ENCODE measurements around the gene GRK6. TPM values are rescaled to one million over a fixed set of nuclear protein-coding genes. Genes with fewer than 3 reads are reported as not detected.
"Not testable (repeated sequence)": the region's sequence is repeated elsewhere in the genome, so short reads cannot be mapped to it uniquely, and the experiment has no call there.

The GRK6 gene
- total RNA-seq, 2 experiments from 2014 or later: 186 to 192 TPM

GRCh38 chr5:177410575-177410974 is 15.9 kb upstream of the GRK6 start:
- no peak overlapping the region for H3K27ac ChIP-seq (ENCODE audit: low read depth in 1 of 2, low read length in 2 of 2)
- TF ChIP-seq CTCF (IDR thresholded peaks at IDR 0.05): no peak
- POLR2A ChIA-PET: interaction anchor here (0.7 to 11.0 kb wide), 2 partner anchors 27 to 39 kb away, joined by 3 to 435 read pairs; partner anchors contain the start of gene PRR7
- H3K4me1 ChIP-seq (ENCODE audit: insufficient read depth, low read length): peaks cover 47% of the 10 kb centered on the region
- intact Hi-C loops (cut with DNase I, micrococcal nuclease): loop anchor here in 1 of 2 experiments (1.0 kb wide), 1 partner anchor 11 kb away; no protein-coding TSS in a partner anchor
- DNase-seq (peak in 1 of 14 experiments; percentile 45), ATAC-seq (ENCODE audit: poor library complexity) (no peak)
- Mint-ChIP-seq H3K4me1 (ENCODE audit: low read depth) (peaks cover 38% of the 10 kb centered on the region), H3K27me3 (no peaks in the 10 kb centered on the region), H3K4me3 (no peak overlapping the region), H3K9me3 (no peaks in the 10 kb centered on the region), H3K36me3 (ENCODE audit: low read depth) (no peaks in the 10 kb centered on the region), H3K27ac (no peak overlapping the region)
- H3K4me3 ChIP-seq (ENCODE audit: low read length): no peak overlapping the region
- no peaks in the 10 kb centered on the region for H3K9me3 ChIP-seq (ENCODE audit: control insufficient read depth in 1 of 2, insufficient read depth in 1 of 2, low read length in 2 of 2)
- H3K27me3 ChIP-seq (ENCODE audit: control insufficient read depth in 1 of 2, insufficient read depth in 2 of 2, low read length in 2 of 2): no peaks in the 10 kb centered on the region
- H3K36me3 ChIP-seq (ENCODE audit: insufficient read depth, low read length): no peaks in the 10 kb centered on the region
- CTCF ChIA-PET: no interaction called here

GRCh38 chr5:177412603-177413233 is 13.8 kb upstream of the GRK6 start:
- H3K9me3 ChIP-seq (ENCODE audit: control insufficient read depth in 1 of 2, insufficient read depth in 1 of 2, low read length in 2 of 2): no peaks in the 10 kb centered on the region
- H3K27ac ChIP-seq (ENCODE audit: low read depth in 1 of 2, low read length in 2 of 2): no peak overlapping the region
- ChIA-PET POLR2A (interaction anchor here (0.7 to 1.5 kb wide), 2 partner anchors 13 to 43 kb away, joined by 3 to 10 read pairs; partner anchors contain the start of gene GRK6), CTCF (interaction anchor here (1.6 to 4.8 kb wide), 3 partner anchors 9 to 44 kb away, joined by 3 to 27 read pairs (median 11); no protein-coding TSS in a partner anchor)
- H3K4me3 ChIP-seq (ENCODE audit: low read length): peak overlapping the region; percentile 28
- DNase-seq (peak in 3 of 14 experiments; percentile 73 to 85 (median 74)), ATAC-seq (ENCODE audit: poor library complexity) (peak; percentile 61)
- no peaks in the 10 kb centered on the region for H3K27me3 ChIP-seq (ENCODE audit: control insufficient read depth in 1 of 2, insufficient read depth in 2 of 2, low read length in 2 of 2)
- intact Hi-C loops (cut with DNase I, micrococcal nuclease): no loop called here
- H3K9me3 Mint-ChIP-seq: no peaks in the 10 kb centered on the region
- peak overlapping the region; percentile 48 for H3K4me3 Mint-ChIP-seq
- no peaks in the 10 kb centered on the region for H3K27me3 Mint-ChIP-seq
- H3K27ac Mint-ChIP-seq: peak overlapping the region; percentile 64
- no peaks in the 10 kb centered on the region for H3K36me3 ChIP-seq (ENCODE audit: insufficient read depth, low read length)
- peaks cover 45% of the 10 kb centered on the region for H3K4me1 Mint-ChIP-seq (ENCODE audit: low read depth)
- no peaks in the 10 kb centered on the region for H3K36me3 Mint-ChIP-seq (ENCODE audit: low read depth)
- peaks cover 51% of the 10 kb centered on the region for H3K4me1 ChIP-seq (ENCODE audit: insufficient read depth, low read length)
- no peak for TF ChIP-seq CTCF (IDR thresholded peaks at IDR 0.05)

GRCh38 chr5:177414481-177414880 is 12.0 kb upstream of the GRK6 start:
- POLR2A ChIA-PET: interaction anchor here (1.0 to 2.4 kb wide), 7 partner anchors 10 to 31 kb away, joined by 3 to 17 read pairs (median 9); partner anchors contain the start of gene GRK6
- peaks cover 51% of the 10 kb centered on the region for H3K4me1 ChIP-seq (ENCODE audit: insufficient read depth, low read length)

DNA sequence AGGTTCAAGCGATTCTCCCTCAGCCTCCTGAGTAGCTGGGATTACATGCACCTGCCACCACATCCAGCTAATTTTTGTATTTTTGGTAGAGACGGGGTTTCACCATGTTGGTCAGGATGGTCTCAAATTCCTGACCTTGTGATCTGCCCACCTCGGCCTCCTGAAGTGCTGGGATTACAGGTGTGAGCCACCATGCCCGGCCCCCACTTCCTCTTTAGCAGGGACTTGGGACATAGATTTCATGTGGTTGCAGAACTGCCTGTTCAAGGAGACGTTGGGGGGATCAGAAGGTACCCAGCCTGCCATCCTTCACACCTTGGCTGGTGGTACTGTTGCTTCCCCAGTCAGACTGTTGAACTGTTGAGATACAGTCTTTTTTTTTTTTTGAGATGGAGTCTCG is 9.4 kb upstream of the GRK6 start:
- H3K9me3 ChIP-seq (ENCODE audit: control insufficient read depth in 1 of 2, insufficient read depth in 1 of 2, low read length in 2 of 2); H3K4me3 ChIP-seq (ENCODE audit: low read length); H3K36me3 ChIP-seq (ENCODE audit: insufficient read depth, low read length); H3K27ac ChIP-seq (ENCODE audit: low read depth in 1 of 2, low read length in 2 of 2); H3K9me3 Mint-ChIP-seq; H3K36me3 Mint-ChIP-seq (ENCODE audit: low read depth); DNase-seq; intact Hi-C loops (cut with DNase I, micrococcal nuclease); H3K27ac Mint-ChIP-seq; H3K27me3 ChIP-seq (ENCODE audit: control insufficient read depth in 1 of 2, insufficient read depth in 2 of 2, low read length in 2 of 2); H3K27me3 Mint-ChIP-seq; ATAC-seq (ENCODE audit: poor library complexity); H3K4me3 Mint-ChIP-seq: not testable (repeated sequence)
- peaks cover 39% of the 10 kb centered on the region for H3K4me1 ChIP-seq (ENCODE audit: insufficient read depth, low read length)
- POLR2A ChIA-PET: interaction anchor here (1.2 kb wide), 1 partner anchor 13 kb away, joined by 3 read pairs; no protein-coding TSS in a partner anchor
- CTCF ChIA-PET: interaction anchor here (1.2 kb wide), 1 partner anchor 38 kb away, joined by 3 read pairs; no protein-coding TSS in a partner anchor
- peaks cover 33% of the 10 kb centered on the region for H3K4me1 Mint-ChIP-seq (ENCODE audit: low read depth)

More at GRCh38 chr5:177414481-177414880, 12.0 kb upstream of the GRK6 start:
- Mint-ChIP-seq H3K27ac (no peak overlapping the region), H3K4me1 (ENCODE audit: low read depth) (peaks cover 40% of the 10 kb centered on the region), H3K9me3 (no peaks in the 10 kb centered on the region), H3K4me3 (no peak overlapping the region), H3K27me3 (no peaks in the 10 kb centered on the region), H3K36me3 (ENCODE audit: low read depth) (no peaks in the 10 kb centered on the region)
- H3K27me3 ChIP-seq (ENCODE audit: control insufficient read depth in 1 of 2, insufficient read depth in 2 of 2, low read length in 2 of 2): no peaks in the 10 kb centered on the region
- H3K4me3 ChIP-seq (ENCODE audit: low read length): no peak overlapping the region
- CTCF ChIA-PET: interaction anchor here (0.6 to 4.8 kb wide), 3 partner anchors 10 to 164 kb away, joined by 3 to 27 read pairs (median 11); no protein-coding TSS in a partner anchor
- intact Hi-C loops (cut with DNase I, micrococcal nuclease): no loop called here
- H3K36me3 ChIP-seq (ENCODE audit: insufficient read depth, low read length): no peaks in the 10 kb centered on the region
- no peak for ATAC-seq (ENCODE audit: poor library complexity)
- H3K9me3 ChIP-seq (ENCODE audit: control insufficient read depth in 1 of 2, insufficient read depth in 1 of 2, low read length in 2 of 2): no peaks in the 10 kb centered on the region
- H3K27ac ChIP-seq (ENCODE audit: low read depth in 1 of 2, low read length in 2 of 2): no peak overlapping the region
- no peak for DNase-seq
- TF ChIP-seq CTCF (IDR thresholded peaks at IDR 0.05): no peak

Measured in CD4-positive, alpha-beta T cell (primary cell).